Measurements from ENCODE around the gene CAP2. TPM values are rescaled to one million over a fixed set of nuclear protein-coding genes. Genes with fewer than 3 reads are reported as not detected.

Gene CAP2
- total RNA-seq, 1 experiment from 2014 or later = 11.5 TPM

GRCh38 chr6:17602888-17603287, 209.5 kb downstream of the CAP2 start:
- Histone ChIP-seq H3K14ac (ENCODE audit: insufficient read depth, low read length) (no peak overlapping the region), H3K27ac (ENCODE audit: insufficient read length, low read depth, low read length) (no peak overlapping the region), H3K56ac (ENCODE audit: insufficient read length, low read depth, low read length) (no peak overlapping the region), H2BK15ac (ENCODE audit: low read depth, low read length) (no peak overlapping the region), H3K23me2 (ENCODE audit: insufficient read length, low read depth, low read length, poor library complexity, severe bottlenecking) (peaks cover 6% of the 10 kb centered on the region), H3K4me2 (ENCODE audit: insufficient read depth, insufficient read length, low read length) (no peak overlapping the region), H4K5ac (ENCODE audit: insufficient read length, low read depth, low read length) (no peak overlapping the region), H3K18ac (ENCODE audit: insufficient read length, low read depth, low read length) (no peak overlapping the region), H4K20me1 (ENCODE audit: control insufficient read depth, insufficient read depth, insufficient read length) (no peaks in the 10 kb centered on the region), H3K27me3 (ENCODE audit: insufficient read depth, low read length) (no peaks in the 10 kb centered on the region), H3K4ac (ENCODE audit: low read depth, low read length) (no peak overlapping the region), H3K79me2 (ENCODE audit: insufficient read depth, low read length) (no peaks in the 10 kb centered on the region), H2AK5ac (ENCODE audit: insufficient read length, low read length) (no peak overlapping the region), H3K4me1 (ENCODE audit: insufficient read depth, low read length) (no peaks in the 10 kb centered on the region), H3T11ph (ENCODE audit: low read length) (no peak overlapping the region), H2BK5ac (ENCODE audit: insufficient read length, low read length) (no peak overlapping the region), H4K91ac (ENCODE audit: insufficient read length, low read depth, low read length) (no peak overlapping the region), H3K9me3 (ENCODE audit: control insufficient read depth, low read depth, low read length) (no peaks in the 10 kb centered on the region), H3K79me1 (ENCODE audit: insufficient read depth, low read depth, low read length, poor library complexity, severe bottlenecking) (no peaks in the 10 kb centered on the region), H4K8ac (replicated peaks; ENCODE audit: insufficient read length, low read depth, low read length) (no peak overlapping the region), H3K9ac (ENCODE audit: extremely low read depth, insufficient read length, low read length) (no peak overlapping the region), H2AFZ (ENCODE audit: low read length) (no peak overlapping the region), H3K23ac (ENCODE audit: insufficient read length, low read depth, low read length) (no peak overlapping the region), H2BK12ac (ENCODE audit: insufficient read length, low read depth, low read length) (no peak overlapping the region), H2BK120ac (ENCODE audit: low read depth, low read length, poor library complexity, severe bottlenecking) (no peak overlapping the region), H2BK20ac (ENCODE audit: low read depth, low read length, poor library complexity, severe bottlenecking) (no peak overlapping the region)
- H3K4me3 Mint-ChIP-seq = no peak overlapping the region
- H3K27me3 Mint-ChIP-seq (ENCODE audit: low read depth) = no peaks in the 10 kb centered on the region
- no peak for TF ChIP-seq CTCF (conservative IDR thresholded peaks at IDR 0.05)
- no CpG with 5 or more reads among the region's 1 CpG for WGBS (ENCODE audit: extremely low coverage, insufficient read length, low lambda C conversion rate)
- no peaks in the 10 kb centered on the region; a peak in 1 of 5 replicates for H3K9me3 Mint-ChIP-seq
- peaks cover 10 to 18% (median 10%) of the 10 kb centered on the region in 3 experiments; a peak in 6 of 7 replicates for H3K36me3 Mint-ChIP-seq (ENCODE audit: insufficient read depth in 1 of 3, low read depth in 3 of 3)
- H3K4me1 Mint-ChIP-seq = peaks cover 10 to 17% of the 10 kb centered on the region in 2 experiments
- DNase-seq = no peak
- H3K27ac Mint-ChIP-seq = no peak overlapping the region
